ENCODE measurements around the gene TMEM132E. TPM values are rescaled to one million over a fixed set of nuclear protein-coding genes. Genes with fewer than 3 reads are reported as not detected.

Gene TMEM132E
- total RNA-seq, 4 donors from 2014 or later: 0.08 TPM; not detected in 3

GRCh38 chr17:34673516-34673915 lies 94.1 kb downstream of the TMEM132E start:
- no peaks in the 10 kb centered on the region for H3K36me3 ChIP-seq
- TF ChIP-seq, protein P1, sequence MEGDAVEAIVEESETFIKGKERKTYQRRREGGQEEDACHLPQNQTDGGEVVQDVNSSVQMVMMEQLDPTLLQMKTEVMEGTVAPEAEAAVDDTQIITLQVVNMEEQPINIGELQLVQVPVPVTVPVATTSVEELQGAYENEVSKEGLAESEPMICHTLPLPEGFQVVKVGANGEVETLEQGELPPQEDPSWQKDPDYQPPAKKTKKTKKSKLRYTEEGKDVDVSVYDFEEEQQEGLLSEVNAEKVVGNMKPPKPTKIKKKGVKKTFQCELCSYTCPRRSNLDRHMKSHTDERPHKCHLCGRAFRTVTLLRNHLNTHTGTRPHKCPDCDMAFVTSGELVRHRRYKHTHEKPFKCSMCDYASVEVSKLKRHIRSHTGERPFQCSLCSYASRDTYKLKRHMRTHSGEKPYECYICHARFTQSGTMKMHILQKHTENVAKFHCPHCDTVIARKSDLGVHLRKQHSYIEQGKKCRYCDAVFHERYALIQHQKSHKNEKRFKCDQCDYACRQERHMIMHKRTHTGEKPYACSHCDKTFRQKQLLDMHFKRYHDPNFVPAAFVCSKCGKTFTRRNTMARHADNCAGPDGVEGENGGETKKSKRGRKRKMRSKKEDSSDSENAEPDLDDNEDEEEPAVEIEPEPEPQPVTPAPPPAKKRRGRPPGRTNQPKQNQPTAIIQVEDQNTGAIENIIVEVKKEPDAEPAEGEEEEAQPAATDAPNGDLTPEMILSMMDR (IDR thresholded peaks at IDR 0.05): no peak
- TF ChIP-seq POLR2AphosphoS5 (IDR thresholded peaks at IDR 0.05): no peak
- no peak for TF ChIP-seq EP300 (IDR thresholded peaks at IDR 0.05)
- no peak for TF ChIP-seq POLR2A (IDR thresholded peaks at IDR 0.05)
- no peak overlapping the region for H3K4me3 ChIP-seq
- H3K27ac ChIP-seq: no peak overlapping the region
- H3K4me1 ChIP-seq: no peaks in the 10 kb centered on the region
- 87% methylated on average over 2 of the region's 2 CpGs for WGBS
- H3K27me3 ChIP-seq: peaks cover 9% of the 10 kb centered on the region
- DNase-seq (ENCODE audit: low spot score in 2 of 2): no peak
- H3K9me3 ChIP-seq: no peaks in the 10 kb centered on the region

DNA sequence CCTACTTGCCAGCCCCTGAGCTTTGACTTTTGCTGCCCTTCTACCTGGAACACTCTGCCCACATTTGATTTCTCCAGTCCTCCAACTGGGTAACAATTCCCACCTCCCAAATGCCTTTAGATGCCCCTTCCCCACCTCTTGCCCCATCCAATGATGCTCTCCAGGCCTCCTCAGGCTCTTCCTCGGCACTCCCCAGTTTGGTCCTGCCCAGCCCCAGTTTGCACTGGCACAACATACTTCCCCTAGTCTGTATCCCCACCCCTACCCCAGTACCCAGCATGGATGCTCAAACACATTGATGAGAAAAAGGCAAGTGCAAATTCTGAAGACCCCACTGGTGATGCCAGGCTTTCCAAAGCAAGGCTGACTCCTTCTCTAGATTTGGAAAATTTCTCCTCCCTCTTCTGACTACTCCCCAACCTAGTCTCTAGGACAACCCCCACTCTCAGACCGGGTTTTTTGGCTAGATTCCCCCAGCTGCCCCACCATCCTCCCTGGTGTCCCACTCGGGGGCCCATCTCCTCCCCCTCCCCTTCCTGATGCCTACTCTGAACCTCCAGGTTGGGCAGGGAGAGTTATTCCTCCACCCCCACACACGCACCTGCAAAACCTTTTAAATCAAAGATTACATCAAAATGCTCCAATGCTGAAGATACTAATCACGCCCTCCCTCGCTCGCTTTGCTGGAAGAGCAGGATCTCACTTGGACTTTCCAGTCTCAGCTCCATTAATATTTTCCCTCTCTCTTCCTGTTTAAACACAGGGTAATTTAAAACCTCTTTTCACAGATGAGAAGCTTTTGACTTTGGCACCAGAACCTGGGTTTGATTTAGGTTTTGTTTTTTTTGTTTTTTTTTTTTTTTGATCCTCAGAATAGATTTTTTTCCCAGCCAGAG lies 94.9 kb downstream of the TMEM132E start:
- Histone ChIP-seq H3K27me3 (peaks cover 5% of the 10 kb centered on the region), H3K4me1 (no peaks in the 10 kb centered on the region), H3K36me3 (no peaks in the 10 kb centered on the region), H3K27ac (no peak overlapping the region), H3K4me3 (no peak overlapping the region), H3K9me3 (no peaks in the 10 kb centered on the region)
- DNase-seq (ENCODE audit: low spot score in 2 of 2): no peak
- 44% methylated on average over 7 of the region's 7 CpGs for WGBS
- TF ChIP-seq EP300 (IDR thresholded peaks at IDR 0.05) (no peak), POLR2A (IDR thresholded peaks at IDR 0.05) (no peak), POLR2AphosphoS5 (IDR thresholded peaks at IDR 0.05) (no peak)

- DNase-seq (ENCODE audit: low spot score in 2 of 2): no peak
- no peak overlapping the region for H3K4me3 ChIP-seq
- H3K27ac ChIP-seq: no peak overlapping the region
- no peaks in the 10 kb centered on the region for H3K4me1 ChIP-seq
- H3K27me3 ChIP-seq: no peaks in the 10 kb centered on the region
- H3K36me3 ChIP-seq: no peaks in the 10 kb centered on the region
- TF ChIP-seq, protein P1 (IDR thresholded peaks at IDR 0.05): no peak
- no peak for TF ChIP-seq EP300 (IDR thresholded peaks at IDR 0.05)
- TF ChIP-seq POLR2AphosphoS5 (IDR thresholded peaks at IDR 0.05): no peak
- TF ChIP-seq POLR2A (IDR thresholded peaks at IDR 0.05): no peak
- H3K9me3 ChIP-seq: no peaks in the 10 kb centered on the region
Measured at GRCh38 chr17:34675143-34675542, 95.8 kb downstream of the TMEM132E start.

DNA sequence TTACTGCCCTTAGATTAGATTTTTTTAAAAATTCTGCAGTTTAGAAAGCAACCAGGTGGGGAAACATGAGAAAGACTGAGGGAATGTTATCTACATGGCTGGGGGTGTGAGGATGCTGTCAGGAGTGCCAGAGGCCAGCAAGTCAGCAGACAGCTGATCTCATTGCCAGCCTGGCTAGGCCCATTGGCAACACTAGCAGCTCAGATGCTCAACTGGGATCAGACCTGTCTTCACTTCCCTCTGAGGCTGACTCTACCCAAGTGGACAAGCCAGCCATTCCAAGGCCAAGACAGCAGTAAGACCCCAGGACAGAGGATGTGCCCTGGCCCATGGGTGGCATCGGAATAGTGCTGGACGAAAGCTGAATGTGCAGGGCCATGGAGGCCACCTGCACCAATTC lies 96.2 kb downstream of the TMEM132E start:
- 90% methylated on average over 2 of the region's 2 CpGs for WGBS
- no peak for DNase-seq (ENCODE audit: low spot score in 2 of 2)
- no peaks in the 10 kb centered on the region for H3K27me3 ChIP-seq
- TF ChIP-seq POLR2A (IDR thresholded peaks at IDR 0.05) (no peak), POLR2AphosphoS5 (IDR thresholded peaks at IDR 0.05) (no peak), EP300 (IDR thresholded peaks at IDR 0.05) (no peak)
- TF ChIP-seq, protein P1 (IDR thresholded peaks at IDR 0.05): no peak
- H3K4me1 ChIP-seq: no peaks in the 10 kb centered on the region
- no peak overlapping the region for H3K27ac ChIP-seq
- no peaks in the 10 kb centered on the region for H3K36me3 ChIP-seq
- H3K4me3 ChIP-seq: no peak overlapping the region
- no peaks in the 10 kb centered on the region for H3K9me3 ChIP-seq

DNA sequence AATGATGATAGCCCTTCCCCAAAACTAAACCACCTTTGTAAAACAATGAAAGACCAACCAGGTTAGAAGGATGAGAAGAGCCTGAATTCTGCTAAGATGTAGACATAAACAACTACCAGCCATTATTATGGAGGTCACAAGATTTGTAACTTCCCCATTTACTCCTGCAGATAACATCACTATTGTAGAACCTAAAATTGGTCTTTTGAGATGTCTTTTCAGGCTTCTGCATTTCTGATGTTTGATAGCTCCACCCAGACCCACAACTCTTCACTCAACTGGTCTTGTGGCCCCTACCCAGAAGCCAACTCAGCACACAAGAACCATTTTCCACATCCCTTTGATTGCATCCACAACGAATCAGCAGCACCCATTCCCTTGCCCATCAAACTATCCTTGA lies 100.8 kb downstream of the TMEM132E start:
- 47% methylated on average over 1 of the region's 1 CpG for WGBS
- no peak overlapping the region for H3K27ac ChIP-seq
- no peaks in the 10 kb centered on the region for H3K4me1 ChIP-seq
- no peaks in the 10 kb centered on the region for H3K9me3 ChIP-seq
- no peaks in the 10 kb centered on the region for H3K27me3 ChIP-seq
- H3K36me3 ChIP-seq: no peaks in the 10 kb centered on the region
- H3K4me3 ChIP-seq: no peak overlapping the region
- DNase-seq (ENCODE audit: low spot score in 2 of 2): no peak
- TF ChIP-seq EP300 (IDR thresholded peaks at IDR 0.05) (no peak), POLR2AphosphoS5 (IDR thresholded peaks at IDR 0.05) (no peak), POLR2A (IDR thresholded peaks at IDR 0.05) (no peak)
- TF ChIP-seq, protein P1 (IDR thresholded peaks at IDR 0.05): no peak

Measured in suprapubic skin (tissue), 4 donors.